ENCODE measurements around the gene ZNF836.
"Not testable (repeated sequence)": the region's sequence is repeated elsewhere in the genome, so short reads cannot be mapped to it uniquely, and the experiment has no call there.

The ZNF836 gene

DNA sequence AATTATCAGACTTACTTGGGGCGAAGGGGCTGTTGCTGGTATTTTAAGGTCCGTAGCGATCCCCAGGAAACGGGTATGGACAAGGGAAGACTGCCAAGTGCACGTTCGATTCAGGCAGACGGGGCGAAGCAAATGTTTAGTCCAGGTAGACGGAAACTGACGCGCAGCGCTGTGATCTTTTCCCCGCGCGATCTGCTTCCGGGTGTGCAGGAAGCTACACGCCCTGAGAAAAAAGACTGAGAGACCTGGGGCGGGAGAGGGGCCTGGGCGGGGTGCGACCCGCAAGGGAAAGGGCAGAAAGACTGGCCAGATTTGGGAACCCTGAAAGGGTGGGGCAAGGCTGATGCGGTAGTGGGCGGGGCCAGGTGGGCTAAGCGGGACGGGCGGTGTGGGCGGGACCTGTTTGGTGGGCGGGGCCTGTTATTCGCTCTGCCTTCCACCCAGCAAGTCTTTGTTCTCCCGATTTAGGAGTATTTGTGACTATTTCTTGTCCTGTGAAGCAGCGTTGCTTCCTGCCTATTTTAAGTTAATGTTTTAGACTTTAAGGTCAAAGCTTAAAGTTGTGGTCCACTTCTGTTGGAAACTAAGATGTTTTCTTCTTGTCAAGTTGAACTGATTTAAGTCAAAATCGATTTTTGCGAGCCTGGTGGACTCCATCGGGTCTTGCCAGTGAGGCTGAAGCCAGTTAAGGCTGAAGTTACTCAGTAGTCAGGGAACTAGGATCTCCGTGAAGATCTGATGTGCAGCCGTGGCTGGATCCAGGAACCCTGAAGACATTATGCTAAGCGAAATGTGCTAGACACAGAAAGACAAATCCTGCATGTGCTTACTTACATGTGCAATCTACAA, at the start of gene ZNF836:
ZNF836 (minus strand) TSS at position 301 of the 849 bp plus-strand sequence. CDS start 3,549 bp downstream, outside the sequence.
- peak; percentile 61 for DNase-seq (ENCODE audit: low spot score)

DNA sequence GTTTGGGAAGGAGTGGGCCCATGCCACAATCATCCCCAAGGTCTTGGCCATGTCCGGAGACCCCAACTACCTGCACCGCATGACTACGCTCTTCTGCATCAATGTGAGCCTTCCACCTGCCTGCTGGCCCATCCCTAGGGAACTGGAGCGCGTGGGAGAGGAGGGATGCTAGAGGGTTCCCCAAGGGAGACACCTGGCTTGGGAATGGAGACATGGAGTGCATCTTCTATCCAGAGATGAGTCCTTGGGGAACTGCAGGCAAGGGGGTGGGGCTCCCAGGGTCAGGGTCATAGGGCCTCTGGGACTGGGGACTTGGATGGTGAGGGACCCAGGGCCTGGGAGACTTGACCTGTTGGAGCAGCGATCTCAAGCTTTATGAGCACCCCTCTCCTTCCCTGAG, 49.6 kb upstream of the ZNF836 start:
- no peak for DNase-seq (ENCODE audit: low spot score)

DNA sequence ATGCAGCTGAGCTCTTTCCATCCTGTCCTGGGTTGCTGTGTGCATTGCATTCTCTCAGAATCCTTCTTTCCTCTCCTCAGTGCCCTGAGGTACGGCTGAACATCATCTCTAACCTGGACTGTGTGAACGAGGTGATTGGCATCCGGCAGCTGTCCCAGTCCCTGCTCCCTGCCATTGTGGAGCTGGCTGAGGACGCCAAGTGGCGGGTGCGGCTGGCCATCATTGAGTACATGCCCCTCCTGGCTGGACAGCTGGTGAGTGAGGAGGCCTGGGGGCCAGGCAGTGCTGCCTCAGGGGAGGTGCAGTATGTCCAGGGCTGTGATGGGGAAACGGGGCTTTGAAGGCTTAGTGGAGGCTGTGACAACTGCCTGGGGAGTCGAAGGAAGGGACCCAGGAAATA, 48.2 kb upstream of the ZNF836 start:
- DNase-seq (ENCODE audit: low spot score), result no peak

DNA sequence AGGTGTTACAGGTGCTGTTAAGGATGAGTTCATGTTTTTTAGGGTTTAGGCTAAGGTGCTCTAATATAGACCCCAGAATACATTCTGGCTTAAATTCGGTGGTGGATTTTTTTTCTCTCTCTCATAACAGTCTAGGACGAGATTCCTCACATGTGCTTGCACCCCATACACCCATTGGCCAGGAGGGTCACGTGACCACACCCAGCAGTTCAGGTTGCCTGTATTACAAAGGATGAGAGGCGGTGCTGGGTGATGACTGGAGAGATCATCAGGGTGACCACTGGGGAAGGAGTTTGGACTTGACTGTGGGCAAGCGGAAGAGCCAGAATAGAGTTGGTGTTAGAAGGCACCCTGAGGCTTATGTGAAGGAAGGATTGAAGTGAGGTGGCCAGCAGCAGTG, 46.2 kb upstream of the ZNF836 start:
- no peak for DNase-seq (ENCODE audit: low spot score)

DNA sequence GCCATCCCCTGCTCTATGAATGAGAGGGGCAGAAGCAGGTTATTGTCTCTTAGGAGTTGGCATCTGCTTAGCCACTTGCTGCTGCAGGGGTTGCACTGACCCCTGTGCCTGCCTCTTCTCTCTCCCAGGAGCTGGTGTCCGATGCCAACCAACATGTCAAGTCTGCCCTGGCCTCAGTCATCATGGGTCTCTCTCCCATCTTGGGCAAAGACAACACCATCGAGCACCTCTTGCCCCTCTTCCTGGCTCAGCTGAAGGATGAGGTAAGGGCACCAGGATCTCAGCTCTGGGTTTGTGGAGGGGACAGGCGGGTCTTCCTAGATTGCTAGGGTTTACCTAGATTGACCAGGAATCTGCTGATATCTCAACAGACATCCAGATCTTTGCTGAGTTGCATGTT, 45.0 kb upstream of the ZNF836 start:
- DNase-seq (ENCODE audit: low spot score), result no peak

DNA sequence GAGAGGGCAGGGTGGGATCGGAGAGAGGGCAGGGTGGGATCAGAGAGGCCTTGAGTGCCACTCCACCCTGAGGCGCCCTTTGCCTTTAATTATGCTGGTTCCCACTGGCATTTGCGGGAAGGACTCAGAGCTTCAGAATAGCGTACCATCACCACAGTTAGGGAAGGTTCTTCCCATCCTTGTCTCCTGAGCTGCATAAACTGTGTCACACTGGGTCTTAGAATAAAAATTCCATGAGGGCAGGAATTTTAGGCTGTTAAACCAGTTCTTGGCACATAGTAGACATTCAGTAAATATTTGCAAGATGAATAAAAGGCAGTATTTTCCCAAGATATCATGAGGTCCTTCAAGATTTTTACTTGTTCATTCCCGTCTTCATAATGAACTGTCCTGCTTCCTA, 42.8 kb upstream of the ZNF836 start:
- DNase-seq (ENCODE audit: low spot score), result no peak

DNA sequence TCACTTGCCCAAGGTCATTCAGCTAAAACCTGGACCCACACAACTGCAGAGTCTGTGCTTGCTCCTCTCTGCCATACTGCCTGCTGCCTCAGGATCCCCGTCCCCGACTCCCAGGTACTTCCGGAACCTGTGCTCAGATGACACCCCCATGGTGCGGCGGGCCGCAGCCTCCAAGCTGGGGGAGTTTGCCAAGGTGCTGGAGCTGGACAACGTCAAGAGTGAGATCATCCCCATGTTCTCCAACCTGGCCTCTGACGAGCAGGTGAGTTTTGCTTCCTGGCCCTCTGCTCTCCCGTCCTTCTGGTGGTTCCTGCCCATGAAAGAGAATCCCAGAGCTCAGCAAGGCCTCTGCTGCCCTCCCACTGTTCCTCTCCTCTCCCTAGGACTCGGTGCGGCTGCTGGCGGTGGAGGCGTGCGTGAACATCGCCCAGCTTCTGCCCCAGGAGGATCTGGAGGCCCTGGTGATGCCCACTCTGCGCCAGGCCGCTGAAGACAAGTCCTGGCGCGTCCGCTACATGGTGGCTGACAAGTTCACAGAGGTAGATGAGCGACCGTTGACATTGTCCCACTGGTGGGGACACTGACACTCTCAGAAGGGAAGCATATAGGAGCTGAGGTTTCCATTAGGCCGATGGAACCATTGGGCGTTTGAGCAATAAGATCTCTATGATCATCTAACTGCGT, 41.3 kb upstream of the ZNF836 start:
- no peak for DNase-seq (ENCODE audit: low spot score)

DNA sequence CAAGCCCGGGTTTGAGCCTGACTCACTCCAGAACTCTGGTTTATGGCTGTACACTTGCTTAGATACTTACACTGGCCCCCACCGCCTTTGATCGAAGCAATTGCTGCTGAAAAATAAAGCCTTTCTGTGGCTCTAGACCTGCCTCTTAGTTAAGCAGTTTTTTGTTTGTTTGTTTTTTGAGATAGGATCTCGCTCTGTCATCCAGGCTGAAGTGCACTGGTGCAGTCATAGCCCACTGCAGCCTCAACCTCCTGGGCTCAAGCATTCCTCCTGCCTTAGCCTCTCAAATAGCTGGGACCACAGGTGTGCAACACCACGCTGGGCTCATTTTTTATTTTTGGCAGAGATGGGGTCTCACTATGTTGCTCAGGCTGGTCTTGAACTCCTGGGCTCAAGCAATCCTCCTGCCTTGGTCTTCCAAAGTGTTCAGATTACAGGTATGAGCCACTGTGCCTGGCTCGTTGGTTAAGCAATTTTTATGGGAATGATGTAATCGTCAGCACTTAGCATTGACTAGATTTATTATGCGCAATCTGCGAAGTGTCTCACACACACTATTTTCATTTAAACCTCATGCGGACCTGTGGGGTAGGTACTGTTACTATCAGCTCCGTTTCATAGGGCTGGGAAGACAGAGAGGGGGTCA, 40.6 kb upstream of the ZNF836 start:
- no peak for DNase-seq (ENCODE audit: low spot score)

DNA sequence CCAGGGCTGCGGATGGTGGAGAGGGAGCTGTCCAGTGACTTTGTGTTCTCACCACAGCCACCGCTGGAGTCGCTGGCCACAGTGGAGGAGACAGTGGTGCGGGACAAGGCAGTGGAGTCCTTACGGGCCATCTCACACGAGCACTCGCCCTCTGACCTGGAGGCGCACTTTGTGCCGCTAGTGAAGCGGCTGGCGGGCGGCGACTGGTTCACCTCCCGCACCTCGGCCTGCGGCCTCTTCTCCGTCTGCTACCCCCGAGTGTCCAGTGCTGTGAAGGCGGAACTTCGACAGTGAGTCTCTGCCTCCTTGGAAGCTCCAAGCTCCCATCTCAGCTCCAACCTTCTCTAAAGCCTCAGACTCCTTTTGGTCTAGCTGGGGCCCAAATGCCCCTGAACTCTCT, 39.8 kb upstream of the ZNF836 start:
- no peak for DNase-seq (ENCODE audit: low spot score)

DNA sequence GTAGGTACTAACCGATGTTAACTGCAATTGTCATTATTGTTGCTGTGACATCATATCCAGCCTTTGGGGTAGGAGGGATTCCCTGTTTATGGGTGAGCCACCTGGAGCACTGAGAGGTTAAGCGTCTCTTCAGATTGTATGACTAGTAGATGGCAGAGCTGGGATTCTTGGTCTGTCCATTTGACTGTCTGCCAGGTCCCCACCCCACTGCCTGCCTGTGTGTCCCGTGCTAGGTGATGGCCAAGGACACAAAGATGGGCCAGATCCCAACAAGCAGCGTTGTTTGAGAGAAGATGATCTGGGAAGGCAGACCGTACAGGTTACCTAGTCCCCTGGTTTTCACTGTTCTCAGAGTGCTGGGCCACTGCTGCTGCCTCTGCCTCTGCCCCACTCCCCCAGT, 35.1 kb upstream of the ZNF836 start:
- DNase-seq (ENCODE audit: low spot score), result no peak

DNA sequence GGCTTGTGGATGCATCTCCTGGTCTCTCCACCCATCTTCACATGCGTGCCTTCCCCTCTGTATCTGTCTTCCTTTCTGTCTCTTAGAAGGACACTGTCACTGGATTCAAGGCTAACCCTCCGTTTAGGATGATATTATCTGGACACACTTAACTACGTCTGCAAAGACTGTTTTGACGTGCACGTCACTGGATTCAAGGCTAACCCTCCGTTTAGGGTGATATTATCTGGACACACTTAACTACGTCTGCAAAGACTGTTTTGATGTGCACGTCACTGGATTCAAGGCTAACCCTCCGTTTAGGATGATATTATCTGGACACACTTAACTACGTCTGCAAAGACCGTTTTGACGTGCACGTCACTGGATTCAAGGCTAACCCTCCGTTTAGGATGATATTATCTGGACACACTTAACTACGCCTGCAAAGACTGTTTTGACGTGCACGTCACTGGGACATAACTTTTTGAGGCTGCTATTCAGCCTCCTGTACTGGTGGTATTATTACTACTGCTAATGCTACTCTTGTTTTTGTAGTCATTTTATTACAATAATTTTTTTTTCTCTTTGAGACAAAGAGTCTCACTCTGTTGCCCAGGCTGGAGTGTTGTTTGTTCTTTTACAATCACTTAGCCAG, 29.5 kb upstream of the ZNF836 start:
- DNase-seq (ENCODE audit: low spot score), result not testable (repeated sequence)

DNA sequence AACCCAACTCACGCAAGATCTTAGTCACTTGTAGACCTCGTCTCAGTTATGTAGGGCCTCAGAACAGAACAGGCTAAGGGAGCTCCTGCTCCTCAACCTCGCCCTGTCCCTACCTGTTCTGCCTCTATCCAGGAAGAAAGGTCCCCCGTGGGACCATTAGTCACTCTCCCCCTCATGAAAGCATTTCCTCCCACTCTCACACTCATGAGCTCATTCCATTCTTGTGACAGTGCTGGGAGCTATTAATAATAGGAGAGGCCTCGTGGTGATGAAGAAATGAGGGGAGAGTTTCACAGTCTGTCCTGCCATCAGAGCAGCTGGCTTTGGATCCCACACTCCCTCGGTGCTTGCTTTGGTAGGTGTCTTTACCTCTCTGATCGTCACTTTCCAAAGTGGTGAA, 28.6 kb upstream of the ZNF836 start:
- no peak for DNase-seq (ENCODE audit: low spot score)

DNA sequence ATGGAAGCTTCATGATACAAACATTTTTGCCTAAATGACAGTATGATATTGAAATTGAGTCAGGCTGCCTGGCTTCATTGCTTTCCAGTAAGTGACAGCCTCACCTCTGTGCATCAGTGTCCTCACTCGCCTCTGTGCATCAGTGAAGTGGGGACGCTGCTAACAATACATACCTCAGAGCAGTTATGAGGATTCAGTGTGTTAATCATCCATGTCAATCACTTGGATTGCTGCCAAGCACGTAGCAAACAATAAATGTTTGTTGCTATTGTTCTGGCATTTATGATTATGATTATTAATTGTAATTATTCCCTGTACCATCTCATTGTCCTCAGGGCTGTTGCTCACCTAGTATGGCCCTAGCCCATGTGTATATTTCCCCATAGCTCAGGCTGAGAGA, 27.3 kb upstream of the ZNF836 start:
- DNase-seq (ENCODE audit: low spot score), result no peak

DNA sequence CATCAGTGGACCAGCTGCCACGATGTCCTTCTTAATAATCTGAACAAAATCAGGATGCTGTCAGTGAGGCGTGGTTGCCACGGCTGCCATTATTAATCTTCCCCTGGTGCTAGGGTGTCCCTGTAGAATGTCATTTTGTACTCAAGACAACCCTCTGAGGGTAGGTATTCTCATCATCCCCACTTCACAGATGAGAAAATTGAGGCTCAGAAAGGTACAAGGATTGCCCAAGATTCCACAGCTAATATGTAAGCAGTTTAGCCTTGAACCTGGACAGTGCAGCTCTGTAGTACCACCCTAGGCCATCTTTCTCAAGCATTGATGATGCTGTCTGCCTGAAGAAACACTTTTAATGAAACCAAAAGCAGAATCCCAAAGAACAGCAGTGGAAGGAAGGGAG, 26.5 kb upstream of the ZNF836 start:
- no peak for DNase-seq (ENCODE audit: low spot score)

DNA sequence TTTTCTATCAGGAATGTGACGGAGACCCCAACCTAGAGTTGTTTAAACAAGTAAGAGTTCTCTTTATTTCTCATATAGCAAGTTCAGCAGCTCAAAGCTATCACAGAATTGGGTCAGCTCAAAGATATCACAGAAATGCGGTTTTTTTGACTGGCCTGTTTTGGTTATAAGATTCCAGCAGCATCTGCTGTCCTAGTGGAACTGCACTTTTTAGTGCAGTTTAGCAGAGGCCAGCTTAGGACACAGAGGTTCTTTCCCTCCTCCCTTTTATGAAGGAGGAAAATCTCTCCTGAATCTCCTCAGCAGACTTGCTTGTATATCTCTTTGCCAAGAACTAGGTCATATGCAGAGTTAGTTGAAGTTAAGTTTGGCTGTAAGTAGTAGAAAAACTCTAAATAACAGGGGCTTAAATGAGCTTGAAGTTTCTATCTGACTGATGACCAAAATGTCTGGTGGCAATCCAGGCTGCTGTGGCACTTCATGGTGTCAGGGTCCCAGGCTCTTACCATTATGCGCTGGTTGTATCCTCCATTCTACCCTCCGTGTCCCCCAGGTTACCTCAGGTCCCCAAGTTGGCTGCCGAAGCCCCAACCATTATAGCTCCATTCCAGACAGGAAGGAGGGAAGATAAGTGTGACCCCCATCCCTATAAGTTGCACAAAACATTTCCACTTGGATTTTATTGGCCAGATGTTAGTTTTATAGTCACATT, 25.0 kb upstream of the ZNF836 start:
- DNase-seq (ENCODE audit: low spot score), result no peak

DNA sequence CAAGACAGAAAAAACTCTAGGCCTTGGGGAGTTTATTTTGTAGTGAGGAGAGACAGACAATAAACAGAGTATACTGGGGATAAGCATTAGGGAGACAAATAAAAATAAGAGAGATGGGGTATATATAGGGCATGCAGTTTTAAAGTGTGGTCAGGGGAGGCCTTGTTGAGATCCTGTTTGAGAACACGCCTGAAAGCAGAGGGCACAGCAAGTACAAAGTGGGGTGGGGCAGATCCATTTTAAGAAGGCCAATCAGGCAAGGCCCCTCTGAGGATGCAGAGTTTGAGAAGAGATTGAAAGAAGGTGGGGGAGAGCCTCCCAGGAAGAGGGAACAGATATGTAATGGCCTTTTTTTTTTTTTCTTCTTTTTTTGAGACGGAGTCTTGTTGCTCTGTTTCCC, 20.5 kb upstream of the ZNF836 start:
- no peak for DNase-seq (ENCODE audit: low spot score)

DNA sequence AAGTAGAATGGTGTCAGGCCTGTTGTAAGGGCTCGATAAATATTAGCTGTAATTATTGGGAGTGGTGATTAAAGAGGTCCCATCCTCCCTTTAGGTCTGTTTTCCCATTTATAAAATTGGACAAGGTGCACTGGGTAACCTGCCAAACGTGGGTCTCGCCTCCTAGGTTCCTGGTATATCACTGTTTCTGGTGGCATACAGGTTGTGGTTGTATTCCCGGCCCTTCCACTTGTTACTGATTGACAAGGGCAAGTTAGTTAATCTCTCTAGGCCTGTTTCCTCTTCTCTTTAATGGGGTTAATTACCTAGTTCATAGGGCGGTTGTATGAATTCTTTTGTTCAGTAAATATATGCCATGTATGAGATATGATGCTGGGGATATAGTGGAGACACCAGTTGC, 20.0 kb upstream of the ZNF836 start:
- DNase-seq (ENCODE audit: low spot score), result no peak

DNA sequence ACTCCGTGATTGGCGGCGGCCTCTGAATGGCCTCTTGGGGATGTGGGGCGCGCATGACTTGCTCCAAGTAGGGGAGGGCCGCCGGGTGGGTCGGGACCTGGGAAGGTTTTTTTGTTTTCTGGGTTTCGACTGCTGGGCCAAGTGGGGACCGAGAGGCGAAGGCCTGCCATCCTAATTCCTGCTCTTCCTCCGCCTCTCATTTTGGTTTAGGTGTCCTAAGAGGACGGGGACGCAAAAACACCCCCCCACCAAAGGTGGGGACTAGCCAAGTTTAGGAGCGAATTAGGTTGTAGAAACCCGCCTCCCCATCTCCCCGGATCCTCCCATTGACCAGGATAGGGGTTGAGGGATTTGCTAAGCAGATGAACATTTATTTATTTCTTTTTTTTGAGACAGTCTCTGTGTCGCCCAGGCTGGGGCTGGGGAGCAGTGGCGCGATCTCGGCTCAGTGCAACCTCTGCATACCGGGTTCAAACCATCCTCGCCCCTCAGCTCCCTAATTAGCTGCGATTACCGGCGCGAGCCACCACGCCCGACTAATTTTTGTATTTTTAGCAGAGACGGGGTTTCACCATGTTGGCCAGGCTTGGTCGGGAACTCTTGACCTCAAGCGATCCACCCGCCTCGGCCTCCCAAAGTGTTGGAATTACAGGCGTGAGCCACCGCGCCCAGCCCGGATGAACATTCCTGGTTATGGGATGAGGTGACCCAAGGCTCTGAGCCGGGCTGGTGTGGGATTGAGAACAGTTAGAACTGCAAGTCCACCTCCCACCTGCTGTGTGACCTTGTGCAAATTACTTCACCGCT, 19.3 kb upstream of the ZNF836 start:
- DNase-seq (ENCODE audit: low spot score), result no peak

DNA sequence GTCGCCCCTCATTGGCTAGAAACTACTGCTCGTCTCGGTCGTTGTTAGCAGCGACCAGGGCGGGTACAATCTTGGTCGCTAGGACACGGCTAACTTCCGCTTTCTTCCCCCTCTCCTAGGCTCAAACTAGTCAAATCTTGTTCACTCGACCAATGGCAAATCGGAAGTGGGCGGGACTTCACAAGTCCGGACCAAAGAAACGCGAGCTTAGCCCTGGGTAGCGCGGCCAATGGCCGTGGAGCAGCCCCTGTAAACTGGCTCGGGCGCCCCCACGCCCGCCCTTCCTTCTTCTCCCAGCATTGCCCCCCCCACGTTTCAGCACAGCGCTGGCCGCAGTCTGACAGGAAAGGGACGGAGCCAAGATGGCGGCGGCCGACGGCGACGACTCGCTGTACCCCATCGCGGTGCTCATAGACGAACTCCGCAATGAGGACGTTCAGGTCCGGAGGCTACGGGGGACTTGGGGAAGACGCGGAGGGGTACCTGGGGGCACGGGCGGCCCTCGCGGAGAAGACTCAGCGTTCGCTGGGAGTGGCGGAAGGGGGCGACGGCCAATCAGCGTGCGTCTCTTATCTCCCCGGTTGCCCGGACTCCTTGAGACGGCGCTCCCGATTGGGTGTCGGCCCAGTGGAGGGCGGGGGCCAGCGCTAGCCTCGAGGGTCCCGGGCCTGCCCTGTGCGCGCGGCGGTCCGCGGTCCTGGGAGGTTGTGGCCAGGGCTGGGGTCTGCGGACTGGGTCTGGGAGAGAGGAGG, 18.5 kb upstream of the ZNF836 start, which contains the start of gene PPP2R1A:
PPP2R1A (plus strand) TSS at position 318 of the 752 bp plus-strand sequence; CDS start at position 363, 45 bp downstream.
- peak; percentile 100 for DNase-seq (ENCODE audit: low spot score)
